Measurements from ENCODE around the gene SWAP70.

Gene SWAP70

GRCh38 chr11:9758637-9759518 is 95.0 kb downstream of the SWAP70 start:
- no peaks in the 10 kb centered on the region for H3K27me3 ChIP-seq (ENCODE audit: insufficient read depth, insufficient read length)
- no peaks in the 10 kb centered on the region for H3K9me3 ChIP-seq (ENCODE audit: insufficient read depth, low read length)
- DNase-seq (ENCODE audit: low read depth, low spot score), result no peak
- TF ChIP-seq SUZ12 (IDR thresholded peaks at IDR 0.05; ENCODE audit: extremely low read depth, insufficient read depth, insufficient read length) (no peak), YY1 (IDR thresholded peaks at IDR 0.05; ENCODE audit: insufficient read depth, insufficient read length) (no peak), ZNF274 (IDR thresholded peaks at IDR 0.05; ENCODE audit: low read depth, low read length) (no peak)
- peaks cover 20% of the 10 kb centered on the region for H3K4me1 ChIP-seq (ENCODE audit: insufficient read depth, insufficient read length)
- no peaks in the 10 kb centered on the region for H3K36me3 ChIP-seq (ENCODE audit: insufficient read depth, insufficient read length, low read length)
- H3K9ac ChIP-seq (ENCODE audit: insufficient read length, low read depth), result peak overlapping the region; percentile 98
- peak overlapping the region; percentile 74 for H3K4me3 ChIP-seq (ENCODE audit: insufficient read length, low read depth)

DNA sequence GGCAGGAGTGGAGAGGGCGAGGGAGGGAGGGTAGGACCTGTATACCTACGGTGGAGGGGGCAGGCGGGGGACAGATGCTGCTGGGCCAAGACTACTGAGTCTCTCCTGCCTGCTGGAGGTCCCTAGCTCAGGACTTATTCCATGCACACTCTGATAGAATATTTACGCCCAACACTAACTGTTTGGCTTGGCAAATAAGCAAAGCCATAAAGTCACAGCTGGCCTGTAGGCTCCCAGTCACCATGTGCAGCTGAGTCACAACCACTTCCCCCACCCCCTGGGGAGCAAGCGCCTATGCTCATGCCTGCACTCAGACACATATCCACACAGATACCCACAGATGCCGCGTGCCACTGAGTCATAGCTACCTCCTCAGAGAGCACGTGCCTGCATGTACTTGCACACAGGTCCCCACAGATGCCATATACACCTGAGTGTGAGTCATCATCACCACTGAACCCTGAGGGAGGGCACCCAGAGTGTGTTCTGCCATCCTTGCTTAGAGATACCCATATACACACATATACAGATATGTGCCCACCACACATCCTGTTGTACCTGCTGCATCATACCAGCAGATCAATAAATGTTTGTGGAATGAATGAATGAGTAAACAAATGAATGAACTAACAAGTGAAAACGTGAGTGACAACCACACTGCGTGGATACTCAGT is 95.8 kb downstream of the SWAP70 start:
- Histone ChIP-seq H3K36me3 (ENCODE audit: insufficient read depth, insufficient read length, low read length) (no peaks in the 10 kb centered on the region), H3K9ac (ENCODE audit: insufficient read length, low read depth) (peak overlapping the region; percentile 98), H3K27me3 (ENCODE audit: insufficient read depth, insufficient read length) (no peaks in the 10 kb centered on the region), H3K4me1 (ENCODE audit: insufficient read depth, insufficient read length) (peaks cover 20% of the 10 kb centered on the region), H3K4me3 (ENCODE audit: insufficient read length, low read depth) (peak overlapping the region; percentile 3), H3K9me3 (ENCODE audit: insufficient read depth, low read length) (no peaks in the 10 kb centered on the region)
- DNase-seq (ENCODE audit: low read depth, low spot score), result no peak
- TF ChIP-seq ZNF274 (IDR thresholded peaks at IDR 0.05; ENCODE audit: low read depth, low read length), result no peak
- TF ChIP-seq SUZ12 (IDR thresholded peaks at IDR 0.05; ENCODE audit: extremely low read depth, insufficient read depth, insufficient read length), result no peak
- no peak for TF ChIP-seq YY1 (IDR thresholded peaks at IDR 0.05; ENCODE audit: insufficient read depth, insufficient read length)

- DNase-seq (ENCODE audit: low read depth, low spot score), result no peak
- H3K36me3 ChIP-seq (ENCODE audit: insufficient read depth, insufficient read length, low read length), result no peaks in the 10 kb centered on the region
- TF ChIP-seq YY1 (IDR thresholded peaks at IDR 0.05; ENCODE audit: insufficient read depth, insufficient read length), result no peak
- TF ChIP-seq ZNF274 (IDR thresholded peaks at IDR 0.05; ENCODE audit: low read depth, low read length), result no peak
- no peaks in the 10 kb centered on the region for H3K27me3 ChIP-seq (ENCODE audit: insufficient read depth, insufficient read length)
- H3K4me3 ChIP-seq (ENCODE audit: insufficient read length, low read depth), result no peak overlapping the region
- H3K9me3 ChIP-seq (ENCODE audit: insufficient read depth, low read length), result no peaks in the 10 kb centered on the region
- H3K9ac ChIP-seq (ENCODE audit: insufficient read length, low read depth), result no peak overlapping the region
- H3K4me1 ChIP-seq (ENCODE audit: insufficient read depth, insufficient read length), result peaks cover 24% of the 10 kb centered on the region
These were observed 96.3 kb downstream of the SWAP70 start for GRCh38 chr11:9760193-9760575.

- H3K4me1 ChIP-seq (ENCODE audit: insufficient read depth, insufficient read length), result peaks cover 23% of the 10 kb centered on the region
These were observed 97.6 kb downstream of the SWAP70 start for GRCh38 chr11:9761441-9761945.

DNA sequence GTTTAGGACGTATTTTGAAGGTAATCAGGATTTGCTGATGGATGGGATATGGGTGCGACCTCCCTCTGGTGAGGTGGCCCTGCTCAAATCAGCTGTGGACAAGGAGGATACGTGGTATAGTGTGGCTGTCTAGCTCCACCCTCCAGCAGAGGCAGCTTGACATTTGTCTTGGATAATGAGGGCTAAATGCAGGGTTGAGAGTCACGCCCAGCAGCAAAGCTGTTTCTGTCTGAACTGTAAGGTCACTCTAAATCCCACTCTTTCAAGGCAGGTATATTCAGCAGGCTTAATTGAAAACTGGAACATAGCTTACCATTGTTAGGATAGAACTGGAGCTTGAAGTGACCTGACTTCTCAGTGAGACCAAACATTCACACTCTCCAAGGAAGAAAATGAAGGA is 98.7 kb downstream of the SWAP70 start:
- H3K27me3 ChIP-seq (ENCODE audit: insufficient read depth, insufficient read length), result no peaks in the 10 kb centered on the region
- peaks cover 19% of the 10 kb centered on the region for H3K4me1 ChIP-seq (ENCODE audit: insufficient read depth, insufficient read length)
- H3K9me3 ChIP-seq (ENCODE audit: insufficient read depth, low read length), result no peaks in the 10 kb centered on the region
- H3K36me3 ChIP-seq (ENCODE audit: insufficient read depth, insufficient read length, low read length), result no peaks in the 10 kb centered on the region
- TF ChIP-seq YY1 (IDR thresholded peaks at IDR 0.05; ENCODE audit: insufficient read depth, insufficient read length), result no peak
- no peak for TF ChIP-seq ZNF274 (IDR thresholded peaks at IDR 0.05; ENCODE audit: low read depth, low read length)
- no peak for TF ChIP-seq SUZ12 (IDR thresholded peaks at IDR 0.05; ENCODE audit: extremely low read depth, insufficient read depth, insufficient read length)
- DNase-seq (ENCODE audit: low read depth, low spot score), result no peak
- no peak overlapping the region for H3K9ac ChIP-seq (ENCODE audit: insufficient read length, low read depth)
- H3K4me3 ChIP-seq (ENCODE audit: insufficient read length, low read depth), result no peak overlapping the region

More at GRCh38 chr11:9761441-9761945, 97.6 kb downstream of the SWAP70 start:
- H3K9me3 ChIP-seq (ENCODE audit: insufficient read depth, low read length), result no peaks in the 10 kb centered on the region
- TF ChIP-seq YY1 (IDR thresholded peaks at IDR 0.05; ENCODE audit: insufficient read depth, insufficient read length) (no peak), SUZ12 (IDR thresholded peaks at IDR 0.05; ENCODE audit: extremely low read depth, insufficient read depth, insufficient read length) (no peak), ZNF274 (IDR thresholded peaks at IDR 0.05; ENCODE audit: low read depth, low read length) (no peak)
- H3K27me3 ChIP-seq (ENCODE audit: insufficient read depth, insufficient read length), result no peaks in the 10 kb centered on the region
- no peaks in the 10 kb centered on the region for H3K36me3 ChIP-seq (ENCODE audit: insufficient read depth, insufficient read length, low read length)
- no peak overlapping the region for H3K9ac ChIP-seq (ENCODE audit: insufficient read length, low read depth)
- H3K4me3 ChIP-seq (ENCODE audit: insufficient read length, low read depth), result no peak overlapping the region
- DNase-seq (ENCODE audit: low read depth, low spot score), result no peak

DNA sequence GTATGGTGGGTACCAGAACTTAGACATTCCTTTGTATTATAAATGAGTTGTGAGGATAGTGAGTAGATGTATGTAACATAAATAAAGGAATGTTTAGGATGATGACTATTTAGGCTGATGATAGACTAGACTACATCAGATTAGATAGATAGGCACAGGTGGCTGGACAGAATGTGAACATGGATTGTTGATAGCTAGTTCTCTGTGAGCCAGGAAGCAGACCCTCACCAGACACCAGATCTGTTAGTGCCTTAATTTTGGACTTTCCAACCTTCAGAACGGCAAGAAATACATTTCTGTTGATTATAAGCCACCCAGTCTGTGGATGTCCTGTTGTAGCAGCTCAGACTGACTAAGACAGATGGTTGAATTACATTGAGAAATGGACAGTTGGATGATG is 99.4 kb downstream of the SWAP70 start:
- no peak for DNase-seq (ENCODE audit: low read depth, low spot score)
- no peak overlapping the region for H3K9ac ChIP-seq (ENCODE audit: insufficient read length, low read depth)
- H3K4me3 ChIP-seq (ENCODE audit: insufficient read length, low read depth), result no peak overlapping the region
- no peak for TF ChIP-seq SUZ12 (IDR thresholded peaks at IDR 0.05; ENCODE audit: extremely low read depth, insufficient read depth, insufficient read length)
- no peak for TF ChIP-seq YY1 (IDR thresholded peaks at IDR 0.05; ENCODE audit: insufficient read depth, insufficient read length)
- TF ChIP-seq ZNF274 (IDR thresholded peaks at IDR 0.05; ENCODE audit: low read depth, low read length), result no peak
- peaks cover 19% of the 10 kb centered on the region for H3K4me1 ChIP-seq (ENCODE audit: insufficient read depth, insufficient read length)
- H3K27me3 ChIP-seq (ENCODE audit: insufficient read depth, insufficient read length), result no peaks in the 10 kb centered on the region
- H3K9me3 ChIP-seq (ENCODE audit: insufficient read depth, low read length), result no peaks in the 10 kb centered on the region
- H3K36me3 ChIP-seq (ENCODE audit: insufficient read depth, insufficient read length, low read length), result no peaks in the 10 kb centered on the region
